Loucy (cell line): ENCODE data around the gene ZNF384.

Experiments
- H2AFZ ChIP-seq: fragments of 200-600 bp; sonication (generic); 2 replicates; pipeline ENCODE4 v1.6.0; 2016; ENCODE audit warnings: antibody characterized with exemption, mild to moderate bottlenecking, low read length, moderate library complexity
- H3F3A ChIP-seq: fragments of 200-600 bp; 2 replicates; pipeline ENCODE4 v1.6.0; 2016; ENCODE audit warnings: antibody characterized with exemption, low read depth, mild to moderate bottlenecking
- H3K27me3 ChIP-seq: fragments of 200-600 bp; sonication (generic); 2 replicates; pipeline ENCODE4 v1.6.1; 2014; ENCODE audit warnings: low read length, mild to moderate bottlenecking; ENCODE audit not compliant: insufficient read depth, poor library complexity, severe bottlenecking
- H3K36me3 ChIP-seq: fragments of 200-600 bp; sonication (generic); 2 replicates; pipeline ENCODE4 v1.6.1; 2016; ENCODE audit warnings: low read length; ENCODE audit not compliant: insufficient read depth
- H3K4me1 ChIP-seq: fragments of 200-600 bp; sonication (generic); 2 replicates; pipeline ENCODE4 v1.5.1; 2014; ENCODE audit warnings: low read length, mild to moderate bottlenecking; ENCODE audit not compliant: insufficient read depth, poor library complexity, severe bottlenecking
- H3K4me2 ChIP-seq: fragments of 200-600 bp; sonication (generic); 2 replicates; pipeline ENCODE4 v1.6.0; 2014; ENCODE audit warnings: antibody characterized with exemption, low read length, low read depth, mild to moderate bottlenecking; ENCODE audit not compliant: poor library complexity, severe bottlenecking
- H3K4me3 ChIP-seq: fragments of 200-600 bp; sonication (generic); 2 replicates; pipeline ENCODE4 v1.5.1; 2014; ENCODE audit warnings: low read length, mild to moderate bottlenecking, mixed read lengths; ENCODE audit not compliant: poor library complexity, severe bottlenecking
- H3K79me2 ChIP-seq: fragments of 200-600 bp; sonication (generic); 2 replicates; pipeline ENCODE4 v1.6.1; 2014; ENCODE audit warnings: low read length; ENCODE audit not compliant: insufficient read depth
- H3K9ac ChIP-seq: fragments of 200-600 bp; sonication (generic); 2 replicates; pipeline ENCODE4 v1.6.0; 2014; ENCODE audit warnings: mild to moderate bottlenecking, low read depth, low read length, moderate library complexity; ENCODE audit not compliant: poor library complexity, severe bottlenecking
- H3K9me2 ChIP-seq: fragments of 200-600 bp; sonication (generic); replicated peaks from 2 replicates; pipeline ENCODE4 v1.6.1; 2016; ENCODE audit warnings: low read depth, low read length, mixed read lengths
- H3K9me3 ChIP-seq: fragments of 200-600 bp; sonication (generic); 2 replicates; pipeline ENCODE4 v1.6.1; 2014; ENCODE audit warnings: mild to moderate bottlenecking, antibody characterized with exemption, low read length, low read depth; ENCODE audit not compliant: insufficient read depth
- H4K20me1 ChIP-seq: fragments of 200-600 bp; sonication (generic); 2 replicates; pipeline ENCODE4 v1.6.0; 2014; ENCODE audit warnings: antibody characterized with exemption, low read length, mild to moderate bottlenecking; ENCODE audit not compliant: insufficient read depth, poor library complexity, severe bottlenecking
- EZH2phosphoT487 ChIP-seq: fragments of 200-600 bp; IDR thresholded peaks from 2 replicates; pipeline ENCODE4 v1.6.1; 2018; ENCODE audit warnings: antibody characterized with exemption, mild to moderate bottlenecking, moderate library complexity, borderline replicate concordance
- TF ChIP-seq, protein P1 (sequence below): fragments of 200-600 bp; sonication (generic); conservative IDR thresholded peaks from 2 replicates; pipeline ENCODE4 v1.5.1; 2014; ENCODE audit warnings: mild to moderate bottlenecking, antibody characterized with exemption, low read length

ZNF384 gene

GRCh38 chr12:6641131-6641530, 48.0 kb downstream of the ZNF384 start:
- no peak overlapping the region for H3K4me2 ChIP-seq
- no peak overlapping the region for H3K4me3 ChIP-seq
- no peaks in the 10 kb centered on the region for H3K27me3 ChIP-seq
- no peaks in the 10 kb centered on the region for H4K20me1 ChIP-seq
- no peaks in the 10 kb centered on the region for H3K36me3 ChIP-seq
- H3K9ac ChIP-seq = no peak overlapping the region
- no peaks in the 10 kb centered on the region for H3K79me2 ChIP-seq
- H3K9me2 ChIP-seq = no peaks in the 10 kb centered on the region
- TF ChIP-seq EZH2phosphoT487 = no peak
- TF ChIP-seq, protein P1, sequence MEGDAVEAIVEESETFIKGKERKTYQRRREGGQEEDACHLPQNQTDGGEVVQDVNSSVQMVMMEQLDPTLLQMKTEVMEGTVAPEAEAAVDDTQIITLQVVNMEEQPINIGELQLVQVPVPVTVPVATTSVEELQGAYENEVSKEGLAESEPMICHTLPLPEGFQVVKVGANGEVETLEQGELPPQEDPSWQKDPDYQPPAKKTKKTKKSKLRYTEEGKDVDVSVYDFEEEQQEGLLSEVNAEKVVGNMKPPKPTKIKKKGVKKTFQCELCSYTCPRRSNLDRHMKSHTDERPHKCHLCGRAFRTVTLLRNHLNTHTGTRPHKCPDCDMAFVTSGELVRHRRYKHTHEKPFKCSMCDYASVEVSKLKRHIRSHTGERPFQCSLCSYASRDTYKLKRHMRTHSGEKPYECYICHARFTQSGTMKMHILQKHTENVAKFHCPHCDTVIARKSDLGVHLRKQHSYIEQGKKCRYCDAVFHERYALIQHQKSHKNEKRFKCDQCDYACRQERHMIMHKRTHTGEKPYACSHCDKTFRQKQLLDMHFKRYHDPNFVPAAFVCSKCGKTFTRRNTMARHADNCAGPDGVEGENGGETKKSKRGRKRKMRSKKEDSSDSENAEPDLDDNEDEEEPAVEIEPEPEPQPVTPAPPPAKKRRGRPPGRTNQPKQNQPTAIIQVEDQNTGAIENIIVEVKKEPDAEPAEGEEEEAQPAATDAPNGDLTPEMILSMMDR = no peak
- no peaks in the 10 kb centered on the region for H3F3A ChIP-seq
- H3K9me3 ChIP-seq = no peaks in the 10 kb centered on the region
- H2AFZ ChIP-seq = no peak overlapping the region
- peaks cover 58% of the 10 kb centered on the region for H3K4me1 ChIP-seq

GRCh38 chr12:6640497-6640896, 48.7 kb downstream of the ZNF384 start:
- no peak overlapping the region for H3K4me3 ChIP-seq
- no peaks in the 10 kb centered on the region for H3K27me3 ChIP-seq
- H4K20me1 ChIP-seq = no peaks in the 10 kb centered on the region
- H3K9me3 ChIP-seq = no peaks in the 10 kb centered on the region
- no peak for TF ChIP-seq EZH2phosphoT487
- TF ChIP-seq, protein P1 = no peak
- no peaks in the 10 kb centered on the region for H3K79me2 ChIP-seq
- no peaks in the 10 kb centered on the region for H3K9me2 ChIP-seq
- H3K4me2 ChIP-seq = no peak overlapping the region
- H3K36me3 ChIP-seq = no peaks in the 10 kb centered on the region
- H2AFZ ChIP-seq = no peak overlapping the region
- H3K9ac ChIP-seq = no peak overlapping the region
- H3K4me1 ChIP-seq = peaks cover 62% of the 10 kb centered on the region
- H3F3A ChIP-seq = peaks cover 2% of the 10 kb centered on the region; the same call in 1 of the 2 replicates

GRCh38 chr12:6639151-6639801, 49.9 kb downstream of the ZNF384 start:
- H2AFZ ChIP-seq = no peak overlapping the region
- H3K4me1 ChIP-seq = peaks cover 66% of the 10 kb centered on the region
- H3K4me2 ChIP-seq = no peak overlapping the region
- H3K4me3 ChIP-seq = no peak overlapping the region
- TF ChIP-seq, protein P1 = no peak
- TF ChIP-seq EZH2phosphoT487 = no peak
- peak overlapping the region; percentile 30 for H3K9ac ChIP-seq
- no peaks in the 10 kb centered on the region for H3K27me3 ChIP-seq
- H3K79me2 ChIP-seq = peaks cover 3% of the 10 kb centered on the region
- no peaks in the 10 kb centered on the region for H3K9me2 ChIP-seq
- no peaks in the 10 kb centered on the region for H3K9me3 ChIP-seq
- H3F3A ChIP-seq = peaks cover 2% of the 10 kb centered on the region; the same call in 1 of the 2 replicates
- no peaks in the 10 kb centered on the region for H4K20me1 ChIP-seq
- H3K36me3 ChIP-seq = no peaks in the 10 kb centered on the region
